ENCODE measurements around the gene CAND2. TPM values are rescaled to one million over a fixed set of nuclear protein-coding genes. Genes with fewer than 3 reads are reported as not detected.

The CAND2 gene
- total and polyA plus RNA-seq, 5 experiments from 2014 or later: 1.8 to 4.3 (median 3.6) TPM

- POLR2A ChIA-PET: interaction anchor here (0.7 to 3.0 kb wide), 6 partner anchors 9 to 148 kb away, joined by 3 to 34 read pairs (median 8); partner anchors contain the start of genes CAND2, RAF1 and RPL32
- ATAC-seq: no peak
- Mint-ChIP-seq H3K9me3 (no peaks in the 10 kb centered on the region), H3K27me3 (no peaks in the 10 kb centered on the region), H3K36me3 (no peaks in the 10 kb centered on the region), H3K27ac (peak overlapping the region in 6 of 10 donors; percentile 67 to 92 (median 90)), H3K4me1 (peaks cover 4 to 22% (median 10%) of the 10 kb centered on the region in 4 donors), H3K4me3 (peak overlapping the region in 7 of 10 donors; percentile 65 to 83 (median 68))
- no peak for DNase-seq
Observed at GRCh38 chr3:12810961-12811360, 14.5 kb downstream of the CAND2 start.

- no peaks in the 10 kb centered on the region for H3K9me3 Mint-ChIP-seq
- no peaks in the 10 kb centered on the region for H3K36me3 Mint-ChIP-seq
- POLR2A ChIA-PET: no interaction called here
- peaks cover 4 to 22% (median 12%) of the 10 kb centered on the region in 4 donors for H3K4me1 Mint-ChIP-seq
- no peak overlapping the region for H3K27ac Mint-ChIP-seq
- ATAC-seq (no peak), DNase-seq (no peak)
- H3K4me3 Mint-ChIP-seq: no peak overlapping the region
- no peaks in the 10 kb centered on the region for H3K27me3 Mint-ChIP-seq
Observed at GRCh38 chr3:12812812-12813211, 16.3 kb downstream of the CAND2 start.

GRCh38 chr3:12813967-12814366, 17.5 kb downstream of the CAND2 start:
- Mint-ChIP-seq H3K27ac (peak overlapping the region in 1 of 10 donors; percentile 53), H3K4me1 (peaks cover 4 to 16% (median 13%) of the 10 kb centered on the region in 4 donors), H3K27me3 (no peaks in the 10 kb centered on the region), H3K4me3 (no peak overlapping the region), H3K36me3 (no peaks in the 10 kb centered on the region), H3K9me3 (no peaks in the 10 kb centered on the region)
- ATAC-seq: no peak
- POLR2A ChIA-PET: no interaction called here
- DNase-seq: no peak

GRCh38 chr3:12815078-12815477, 18.6 kb downstream of the CAND2 start:
- H3K9me3 Mint-ChIP-seq: no peaks in the 10 kb centered on the region
- no peak for ATAC-seq
- H3K27ac Mint-ChIP-seq: no peak overlapping the region
- H3K36me3 Mint-ChIP-seq: no peaks in the 10 kb centered on the region
- H3K4me1 Mint-ChIP-seq: peaks cover 0 to 11% (median 7%) of the 10 kb centered on the region in 4 donors
- POLR2A ChIA-PET: interaction anchor here (1.2 kb wide), 1 partner anchor 26 kb away, joined by 6 read pairs; the partner anchor contains the start of gene RPL32
- H3K4me3 Mint-ChIP-seq: no peak overlapping the region
- H3K27me3 Mint-ChIP-seq: no peaks in the 10 kb centered on the region
- DNase-seq: no peak

- Mint-ChIP-seq H3K4me3 (no peak overlapping the region), H3K9me3 (no peaks in the 10 kb centered on the region), H3K27ac (no peak overlapping the region), H3K4me1 (peaks cover 0 to 8% (median 3%) of the 10 kb centered on the region in 4 donors), H3K36me3 (no peaks in the 10 kb centered on the region), H3K27me3 (no peaks in the 10 kb centered on the region)
- DNase-seq (no peak), ATAC-seq (no peak)
- POLR2A ChIA-PET: interaction anchor here (1.2 kb wide), 1 partner anchor 26 kb away, joined by 6 read pairs; the partner anchor contains the start of gene RPL32
Observed at GRCh38 chr3:12815719-12816118, 19.2 kb downstream of the CAND2 start.

- DNase-seq (no peak), ATAC-seq (no peak)
- H3K9me3 Mint-ChIP-seq: no peaks in the 10 kb centered on the region
- POLR2A ChIA-PET: interaction anchor here (1.2 kb wide), 1 partner anchor 25 kb away, joined by 6 read pairs; the partner anchor contains the start of gene RPL32
- no peaks in the 10 kb centered on the region for H3K27me3 Mint-ChIP-seq
- peak overlapping the region in 1 of 10 donors; percentile 24 for H3K4me3 Mint-ChIP-seq
- H3K4me1 Mint-ChIP-seq: peaks cover 0 to 7% (median 0%) of the 10 kb centered on the region in 4 donors
- no peaks in the 10 kb centered on the region for H3K36me3 Mint-ChIP-seq
- no peak overlapping the region for H3K27ac Mint-ChIP-seq
Observed at GRCh38 chr3:12816521-12817342, 20.3 kb downstream of the CAND2 start.

- H3K9me3 Mint-ChIP-seq: no peaks in the 10 kb centered on the region
- ATAC-seq (no peak), DNase-seq (no peak)
- H3K27me3 Mint-ChIP-seq: no peaks in the 10 kb centered on the region
- no peaks in the 10 kb centered on the region for H3K36me3 Mint-ChIP-seq
- no peak overlapping the region for H3K4me3 Mint-ChIP-seq
- POLR2A ChIA-PET: no interaction called here
- H3K27ac Mint-ChIP-seq: no peak overlapping the region
- H3K4me1 Mint-ChIP-seq: peaks cover 0 to 7% (median 0%) of the 10 kb centered on the region in 4 donors
Observed at GRCh38 chr3:12817343-12817710, 20.8 kb downstream of the CAND2 start.

- H3K4me3 Mint-ChIP-seq: no peak overlapping the region
- POLR2A ChIA-PET: interaction anchor here (1.0 kb wide), 1 partner anchor 13 kb away, joined by 3 read pairs; no protein-coding TSS in a partner anchor
- DNase-seq (no peak), ATAC-seq (no peak)
- H3K36me3 Mint-ChIP-seq: no peaks in the 10 kb centered on the region
- H3K27ac Mint-ChIP-seq: no peak overlapping the region
- H3K27me3 Mint-ChIP-seq: no peaks in the 10 kb centered on the region
- H3K9me3 Mint-ChIP-seq: no peaks in the 10 kb centered on the region
- peaks cover 0 to 7% (median 0%) of the 10 kb centered on the region in 4 donors for H3K4me1 Mint-ChIP-seq
Observed at GRCh38 chr3:12818273-12818672, 21.8 kb downstream of the CAND2 start.

- H3K9me3 Mint-ChIP-seq: no peaks in the 10 kb centered on the region
- H3K27me3 Mint-ChIP-seq: no peaks in the 10 kb centered on the region
- peak overlapping the region in 2 of 10 donors; percentile 20 to 57 for H3K27ac Mint-ChIP-seq
Observed at GRCh38 chr3:12818773-12819172, 22.3 kb downstream of the CAND2 start.

GRCh38 chr3:12822725-12823373, 26.4 kb downstream of the CAND2 start:
- POLR2A ChIA-PET: no interaction called here
- H3K27me3 Mint-ChIP-seq: no peaks in the 10 kb centered on the region
- no peaks in the 10 kb centered on the region for H3K9me3 Mint-ChIP-seq
- H3K27ac Mint-ChIP-seq: no peak overlapping the region
- H3K4me1 Mint-ChIP-seq: peaks cover 0 to 2% (median 0%) of the 10 kb centered on the region in 4 donors
- H3K36me3 Mint-ChIP-seq: peaks cover 0 to 1% (median 0%) of the 10 kb centered on the region in 3 donors
- no peak for DNase-seq
- H3K4me3 Mint-ChIP-seq: no peak overlapping the region
- ATAC-seq: no peak

More at GRCh38 chr3:12818773-12819172, 22.3 kb downstream of the CAND2 start:
- H3K36me3 Mint-ChIP-seq: no peaks in the 10 kb centered on the region
- no peak overlapping the region for H3K4me3 Mint-ChIP-seq
- DNase-seq: no peak
- peaks cover 0 to 7% (median 0%) of the 10 kb centered on the region in 4 donors for H3K4me1 Mint-ChIP-seq
- POLR2A ChIA-PET: interaction anchor here (1.0 to 1.6 kb wide), 2 partner anchors 8 to 13 kb away, joined by 3 read pairs; no protein-coding TSS in a partner anchor
- ATAC-seq: no peak

GRCh38 chr3:12824299-12824698, 27.8 kb downstream of the CAND2 start:
- H3K4me3 Mint-ChIP-seq: no peak overlapping the region
- POLR2A ChIA-PET: no interaction called here
- no peaks in the 10 kb centered on the region for H3K4me1 Mint-ChIP-seq
- H3K27ac Mint-ChIP-seq: peak overlapping the region in 1 of 10 donors; percentile 40
- DNase-seq: no peak
- peaks cover 0 to 3% (median 0%) of the 10 kb centered on the region in 3 donors for H3K36me3 Mint-ChIP-seq
- no peaks in the 10 kb centered on the region for H3K9me3 Mint-ChIP-seq
- H3K27me3 Mint-ChIP-seq: no peaks in the 10 kb centered on the region
- ATAC-seq: no peak

- POLR2A ChIA-PET: no interaction called here
- H3K4me1 Mint-ChIP-seq: no peaks in the 10 kb centered on the region
- H3K27ac Mint-ChIP-seq: no peak overlapping the region
- H3K36me3 Mint-ChIP-seq: peaks cover 0 to 6% (median 0%) of the 10 kb centered on the region in 3 donors
- H3K27me3 Mint-ChIP-seq: no peaks in the 10 kb centered on the region
- DNase-seq: no peak
- H3K4me3 Mint-ChIP-seq: no peak overlapping the region
- no peak for ATAC-seq
- no peaks in the 10 kb centered on the region for H3K9me3 Mint-ChIP-seq
Observed at GRCh38 chr3:12825156-12825555, 28.7 kb downstream of the CAND2 start.

GRCh38 chr3:12828751-12829150, 32.3 kb downstream of the CAND2 start:
- DNase-seq (no peak), ATAC-seq (no peak)
- Mint-ChIP-seq H3K36me3 (peaks cover 0 to 37% (median 0%) of the 10 kb centered on the region in 3 donors), H3K4me3 (no peak overlapping the region), H3K27me3 (no peaks in the 10 kb centered on the region), H3K9me3 (no peaks in the 10 kb centered on the region), H3K4me1 (peaks cover 0 to 4% (median under 1%) of the 10 kb centered on the region in 4 donors), H3K27ac (no peak overlapping the region)
- POLR2A ChIA-PET: no interaction called here

All from naive thymus-derived CD8-positive, alpha-beta T cell (primary cell).